ENCODE measurements around the gene LAMP2.

GRCh38 chrX:120468071-120468470, 1.0 kb downstream of the LAMP2 start:
- no peak for TF ChIP-seq EZH2 (IDR thresholded peaks at IDR 0.05; ENCODE audit: insufficient read depth, poor library complexity, severe bottlenecking)
- no peak for TF ChIP-seq EZH2phosphoT487 (IDR thresholded peaks at IDR 0.05; ENCODE audit: insufficient read depth, low read depth)
